SU-DHL-6 (cell line): Measurements from ENCODE around the gene SETD5.

Experiments
- EZH2phosphoT487 ChIP-seq: fragments of 200-600 bp; sonication (generic), shearing (Covaris generic); conservative IDR thresholded peaks from 2 replicates; pipeline ENCODE4 v1.6.1; 2018; ENCODE audit warnings: mild to moderate bottlenecking, antibody characterized with exemption, low read length, moderate library complexity, mixed read lengths
- TF ChIP-seq, protein P1 (sequence below): fragments of 200-600 bp; sonication (generic); IDR thresholded peaks from one replicate; pipeline ENCODE4 v1.5.1; 2017; ENCODE audit warnings: antibody characterized with exemption, mild to moderate bottlenecking, low read length, moderate library complexity; ENCODE audit not compliant: insufficient read depth, poor library complexity, severe bottlenecking

DNA sequence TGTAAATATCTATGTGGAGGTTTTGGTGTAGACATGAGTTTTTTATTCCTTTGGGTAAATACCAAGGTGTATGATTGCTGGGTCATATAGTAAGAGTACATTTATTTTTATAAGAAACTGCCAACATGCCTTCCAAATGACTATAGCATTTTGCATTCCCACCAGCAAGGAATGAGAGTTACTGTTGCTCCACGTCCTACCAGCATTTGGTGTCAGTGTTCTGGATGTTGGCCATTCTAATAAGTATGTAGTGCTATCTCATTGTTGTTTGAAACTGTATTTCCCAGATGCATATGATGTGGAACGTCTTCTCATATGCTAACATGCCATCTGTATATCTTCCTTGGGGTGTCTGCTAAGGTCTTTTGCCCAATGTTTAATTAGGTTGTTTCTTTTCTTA lies 117.5 kb downstream of the SETD5 start:
- TF ChIP-seq, protein P1, sequence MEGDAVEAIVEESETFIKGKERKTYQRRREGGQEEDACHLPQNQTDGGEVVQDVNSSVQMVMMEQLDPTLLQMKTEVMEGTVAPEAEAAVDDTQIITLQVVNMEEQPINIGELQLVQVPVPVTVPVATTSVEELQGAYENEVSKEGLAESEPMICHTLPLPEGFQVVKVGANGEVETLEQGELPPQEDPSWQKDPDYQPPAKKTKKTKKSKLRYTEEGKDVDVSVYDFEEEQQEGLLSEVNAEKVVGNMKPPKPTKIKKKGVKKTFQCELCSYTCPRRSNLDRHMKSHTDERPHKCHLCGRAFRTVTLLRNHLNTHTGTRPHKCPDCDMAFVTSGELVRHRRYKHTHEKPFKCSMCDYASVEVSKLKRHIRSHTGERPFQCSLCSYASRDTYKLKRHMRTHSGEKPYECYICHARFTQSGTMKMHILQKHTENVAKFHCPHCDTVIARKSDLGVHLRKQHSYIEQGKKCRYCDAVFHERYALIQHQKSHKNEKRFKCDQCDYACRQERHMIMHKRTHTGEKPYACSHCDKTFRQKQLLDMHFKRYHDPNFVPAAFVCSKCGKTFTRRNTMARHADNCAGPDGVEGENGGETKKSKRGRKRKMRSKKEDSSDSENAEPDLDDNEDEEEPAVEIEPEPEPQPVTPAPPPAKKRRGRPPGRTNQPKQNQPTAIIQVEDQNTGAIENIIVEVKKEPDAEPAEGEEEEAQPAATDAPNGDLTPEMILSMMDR, result no peak
- TF ChIP-seq EZH2phosphoT487, result no peak
